Left renal pelvis (tissue), 4 donors: ENCODE data around the gene UGT2B10. TPM values are rescaled to one million over a fixed set of nuclear protein-coding genes. Genes with fewer than 3 reads are reported as not detected.
"Not testable (repeated sequence)": the region's sequence is repeated elsewhere in the genome, so short reads cannot be mapped to it uniquely, and the experiment has no call there.

Source experiments
- DNase-seq, 4 donors: peaks; one replicate each; pipeline ENCODE4 v3.0.0-alpha.2; 2013; ENCODE audit warnings: low read depth in 4 of 4, low spot score in 3 of 4
- polyA plus RNA-seq, 4 donors: library from polyadenylated mRNA; unstranded; fragments of 120-200 nt; gene quantifications; one replicate each; pipeline ENCODE4 v1.2.1, GENCODE V29; 2013; ENCODE audit not compliant: insufficient read length in 4 of 4

Gene UGT2B10
- under 1 TPM; 0.15 to 0.76 (median 0.32) TPM for polyA plus RNA-seq

DNA sequence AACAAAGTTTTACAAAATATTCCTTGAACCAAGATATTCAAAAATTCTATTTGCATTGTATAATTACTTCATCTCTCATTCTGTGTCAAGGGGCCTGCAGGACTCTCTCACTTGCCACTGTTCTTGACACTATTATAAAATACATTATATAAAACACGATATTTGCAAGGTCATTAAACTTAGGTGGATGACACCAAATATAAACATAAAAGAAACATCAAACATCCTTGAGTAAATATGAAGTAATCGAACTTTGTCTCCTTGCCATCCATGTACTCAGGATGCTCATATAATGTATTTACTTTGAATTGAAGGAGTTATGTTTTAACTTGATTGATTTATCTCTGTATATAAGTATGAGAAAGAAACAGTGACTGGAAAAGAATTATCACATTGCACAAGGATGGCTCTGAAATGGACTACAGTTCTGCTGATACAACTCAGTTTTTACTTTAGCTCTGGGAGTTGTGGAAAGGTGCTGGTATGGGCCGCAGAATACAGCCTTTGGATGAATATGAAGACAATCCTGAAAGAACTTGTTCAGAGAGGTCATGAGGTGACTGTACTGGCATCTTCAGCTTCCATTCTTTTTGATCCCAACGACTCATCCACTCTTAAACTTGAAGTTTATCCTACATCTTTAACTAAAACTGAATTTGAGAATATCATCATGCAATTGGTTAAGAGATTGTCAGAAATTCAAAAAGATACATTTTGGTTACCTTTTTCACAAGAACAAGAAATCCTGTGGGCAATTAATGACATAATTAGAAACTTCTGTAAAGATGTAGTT lies at the start of gene UGT2B10:
TSS of gene UGT2B10 (plus strand) at position 378 of the 793 bp plus-strand sequence. CDS start at position 404, 26 bp downstream.
- DNase-seq, result not testable (repeated sequence)

DNA sequence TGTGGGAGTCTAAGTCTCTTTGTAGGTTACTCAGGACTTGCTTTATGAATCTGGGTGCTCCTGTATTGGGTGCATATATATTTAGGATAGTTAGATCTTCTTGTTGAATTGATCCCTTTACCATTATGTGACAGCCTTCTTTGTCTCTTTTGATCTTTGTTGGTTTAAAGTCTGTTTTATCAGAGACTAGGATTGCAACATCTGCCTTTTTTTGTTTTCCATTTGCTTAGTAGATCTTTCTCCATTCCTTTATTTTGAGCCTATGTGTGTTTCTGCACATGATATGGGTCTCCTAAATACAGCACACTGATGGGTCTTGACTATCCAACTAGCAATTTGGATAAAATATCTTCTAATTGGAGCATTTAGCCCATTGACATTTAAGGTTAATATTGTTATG lies 44.0 kb upstream of the UGT2B10 start:
- not testable (repeated sequence) for DNase-seq

DNA sequence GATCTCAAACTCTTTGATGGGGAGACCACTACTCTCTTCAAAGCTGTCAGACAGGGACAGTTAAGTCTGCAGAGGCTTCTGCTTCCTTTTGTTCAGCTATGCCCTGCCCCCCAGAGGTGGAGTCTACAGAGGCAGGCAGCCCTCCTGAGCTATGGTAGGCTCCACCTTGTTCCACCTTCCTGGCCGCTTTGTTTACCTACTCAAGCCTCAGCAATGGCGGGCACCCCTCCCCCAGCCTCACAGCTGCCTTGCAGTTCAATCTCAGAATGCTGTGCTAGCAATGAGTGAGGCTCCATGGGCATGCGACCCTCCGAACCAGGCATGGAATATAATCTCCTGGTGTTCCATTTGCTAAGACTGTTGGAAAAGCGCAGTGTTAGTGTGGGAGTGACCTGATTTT lies 42.1 kb upstream of the UGT2B10 start:
- DNase-seq, result no peak

DNA sequence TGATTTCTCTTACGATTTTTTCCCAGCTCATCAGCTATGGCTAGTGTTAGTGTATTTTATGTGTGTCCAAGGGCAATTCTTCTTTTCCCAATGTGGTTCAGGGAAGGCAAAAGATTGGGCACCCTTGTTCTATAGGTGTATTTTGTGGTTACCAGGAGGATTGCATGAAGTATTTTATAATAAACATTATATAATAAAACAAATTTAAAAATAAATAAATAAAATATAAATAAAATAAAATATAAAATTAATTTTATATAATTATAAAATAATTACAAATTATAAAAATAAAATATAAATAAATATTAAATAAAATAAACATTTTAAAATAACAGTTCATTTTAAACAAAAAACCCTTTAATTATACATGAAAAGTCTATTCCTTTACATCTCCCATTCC lies 35.6 kb upstream of the UGT2B10 start:
- no peak for DNase-seq

DNA sequence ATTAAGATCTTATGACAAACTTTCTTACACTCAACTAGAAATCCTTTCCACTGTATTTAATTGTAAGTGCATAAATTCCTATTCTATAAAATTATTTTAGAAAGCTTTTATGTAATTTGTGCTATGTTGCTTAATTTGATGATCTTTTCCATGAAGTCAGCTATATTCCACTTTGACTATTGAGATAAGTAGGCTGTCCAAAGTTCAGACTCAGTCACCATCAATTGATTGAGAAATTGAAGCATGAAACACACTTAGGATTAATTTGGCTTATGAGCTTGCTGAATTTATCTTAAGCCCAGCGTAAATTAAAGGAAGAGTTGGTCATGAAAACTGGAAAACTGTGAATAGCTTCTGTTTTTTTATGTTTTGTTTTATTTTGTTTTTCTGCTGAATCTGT lies 18.7 kb upstream of the UGT2B10 start:
- no peak for DNase-seq

DNA sequence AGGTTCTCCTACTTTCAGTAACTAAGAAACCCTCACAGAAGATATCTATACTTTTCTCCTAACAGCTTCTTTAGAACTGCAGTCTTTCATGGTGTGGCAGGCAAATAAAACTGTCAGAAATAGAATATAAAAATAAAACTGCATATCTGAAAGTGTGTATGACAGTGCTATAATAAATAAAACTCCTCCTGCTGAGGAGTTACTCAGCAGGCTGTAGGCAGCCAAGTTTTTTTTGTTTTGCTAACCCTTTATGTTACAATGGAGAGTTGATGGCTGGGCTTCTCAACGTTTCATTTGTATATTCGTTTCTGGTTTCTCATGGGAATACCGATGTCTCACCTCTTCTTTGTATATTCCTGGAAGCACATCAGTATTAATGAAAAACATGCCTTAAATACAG lies 18.2 kb upstream of the UGT2B10 start:
- DNase-seq, result no peak

DNA sequence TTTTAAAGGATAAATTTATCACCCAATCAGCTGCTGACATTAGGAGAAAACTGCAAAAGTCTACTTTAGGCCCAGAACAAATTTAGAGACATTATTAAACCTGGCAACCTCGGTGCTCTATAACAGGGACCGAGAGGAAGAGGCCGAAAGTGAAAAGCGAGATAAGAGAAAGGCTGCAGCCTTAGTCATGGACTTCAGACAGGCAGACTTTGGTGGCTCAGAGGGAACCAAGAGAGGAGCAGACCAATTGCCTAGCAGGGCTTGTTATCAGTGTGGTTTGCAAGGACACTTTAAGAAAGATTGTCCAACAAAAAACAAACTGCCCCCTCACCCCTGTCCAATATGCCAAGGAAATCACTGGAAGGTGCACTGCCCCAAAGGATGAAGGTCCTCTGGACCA lies 12.8 kb upstream of the UGT2B10 start:
- no peak for DNase-seq

DNA sequence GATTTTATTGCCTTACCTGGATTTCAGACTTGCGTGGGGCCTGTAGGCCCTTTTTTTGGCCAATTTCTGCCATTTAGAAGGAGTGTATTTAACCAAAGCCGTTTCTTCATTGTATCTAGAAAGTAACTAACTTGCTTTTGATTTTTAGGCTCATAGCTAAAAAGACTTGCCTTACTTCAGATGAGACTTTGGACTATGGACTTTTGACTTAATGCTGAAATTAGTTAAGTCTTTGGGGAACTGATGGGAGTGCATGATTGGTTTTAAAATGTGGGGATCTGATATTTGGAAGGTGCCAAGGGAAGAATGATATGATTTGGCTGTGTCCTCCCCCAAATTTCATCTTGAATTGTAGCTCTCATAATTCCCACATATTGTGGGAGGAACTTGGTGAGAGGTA lies 7.7 kb upstream of the UGT2B10 start:
- DNase-seq, result no peak

DNA sequence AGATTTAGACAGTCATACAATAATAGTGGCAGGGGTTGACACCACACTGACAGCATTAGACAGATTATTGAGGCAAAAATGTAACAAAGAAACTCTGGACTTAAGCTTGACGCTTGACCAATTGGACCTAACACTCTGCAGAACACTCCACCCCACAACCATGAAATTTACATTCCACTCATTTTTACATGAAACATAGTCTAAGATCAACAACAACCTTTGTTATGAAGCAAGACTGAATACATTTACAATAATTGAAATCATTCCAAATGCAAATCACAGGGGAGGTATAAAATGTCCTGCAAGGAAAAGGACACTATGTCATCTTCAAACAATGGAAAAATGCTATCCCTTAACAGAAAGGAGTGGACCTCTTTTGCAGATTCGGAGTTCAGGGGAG lies 4.9 kb upstream of the UGT2B10 start:
- DNase-seq, result no peak

DNA sequence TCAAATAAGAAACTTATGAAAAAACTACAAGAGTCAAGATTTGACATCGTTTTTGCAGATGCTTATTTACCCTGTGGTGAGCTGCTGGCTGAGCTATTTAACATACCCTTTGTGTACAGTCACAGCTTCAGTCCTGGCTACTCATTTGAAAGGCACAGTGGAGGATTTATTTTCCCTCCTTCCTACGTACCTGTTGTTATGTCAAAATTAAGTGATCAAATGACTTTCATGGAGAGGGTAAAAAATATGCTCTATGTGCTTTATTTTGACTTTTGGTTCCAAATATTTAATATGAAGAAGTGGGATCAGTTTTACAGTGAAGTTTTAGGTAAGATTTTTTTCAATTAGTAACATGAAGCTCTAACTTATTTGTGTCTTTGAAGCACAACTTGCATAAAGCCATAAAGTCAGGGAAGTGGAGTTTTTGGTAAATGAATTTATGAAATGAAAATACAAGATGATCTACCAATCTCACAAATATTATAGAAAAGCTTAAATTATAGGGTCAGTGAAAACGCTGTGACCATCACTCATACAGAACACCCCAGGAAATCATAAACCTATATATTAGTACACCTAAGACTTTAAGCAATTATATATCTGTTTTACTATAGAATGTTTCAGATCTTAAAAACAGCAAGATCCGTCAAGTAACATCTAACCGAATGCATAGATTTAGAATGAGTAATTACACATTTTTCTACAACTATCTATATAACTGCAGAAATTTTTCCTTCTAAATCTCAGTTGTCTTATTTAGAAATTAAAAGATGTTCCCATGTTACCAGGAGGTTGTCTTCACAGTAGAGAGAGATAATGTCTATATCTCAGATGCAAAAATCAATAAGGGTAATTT lies 844 bp downstream of the UGT2B10 start:
- not testable (repeated sequence) for DNase-seq

DNA sequence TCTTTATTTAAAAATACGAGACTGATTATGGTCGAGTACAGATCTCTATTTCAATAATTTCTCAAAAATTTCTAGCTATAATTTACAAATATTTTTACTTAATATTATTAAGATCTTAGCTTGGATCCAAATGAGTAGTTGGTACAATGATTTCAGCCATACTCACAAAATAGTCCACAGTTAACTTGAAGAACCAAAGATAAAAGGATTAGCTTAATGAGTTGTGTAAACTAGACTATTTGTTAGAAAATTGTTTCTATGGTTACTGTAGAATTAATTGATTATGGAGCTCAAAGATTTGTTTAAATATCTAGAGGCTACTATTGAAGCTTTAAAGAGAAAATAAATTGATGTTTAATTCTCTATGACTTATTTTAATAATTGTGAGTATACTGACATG lies 1.6 kb downstream of the UGT2B10 start:
- no peak for DNase-seq

DNA sequence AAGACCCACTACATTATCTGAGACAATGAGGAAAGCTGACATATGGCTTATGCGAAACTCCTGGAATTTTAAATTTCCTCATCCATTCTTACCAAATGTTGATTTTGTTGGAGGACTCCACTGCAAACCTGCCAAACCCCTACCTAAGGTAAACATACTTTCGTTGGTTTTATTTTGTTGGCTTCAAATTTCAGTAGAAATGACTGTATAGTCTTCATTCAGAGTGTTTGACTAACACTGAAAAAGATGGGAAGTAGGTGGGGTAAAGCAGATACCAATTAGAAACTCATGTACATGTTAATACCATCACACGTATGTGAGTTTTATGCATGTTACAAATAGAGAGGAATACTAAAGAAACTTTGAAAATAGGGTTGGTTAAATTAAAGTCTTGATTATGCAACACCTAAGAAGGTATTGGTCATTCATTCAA lies 2.3 kb downstream of the UGT2B10 start:
- DNase-seq, result not testable (repeated sequence)

DNA sequence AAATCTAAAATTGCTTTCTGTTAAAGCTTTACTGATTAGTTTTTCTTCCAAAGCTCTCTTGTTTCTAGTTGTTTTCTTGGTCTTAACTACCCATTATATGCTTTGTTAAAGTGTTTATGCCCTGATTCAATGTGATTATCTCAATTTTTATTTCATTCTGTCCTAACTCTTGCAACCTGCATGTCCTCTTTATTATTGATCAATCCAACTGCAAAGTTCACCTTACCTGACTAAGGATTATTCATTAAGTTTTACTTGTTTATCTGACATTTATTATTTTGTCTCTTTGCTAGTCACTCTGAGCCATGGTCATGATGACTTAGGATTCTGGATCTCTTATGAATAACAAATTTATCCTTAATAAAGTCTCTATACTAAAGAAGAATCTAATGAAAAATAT lies 15.8 kb downstream of the UGT2B10 start:
- no peak for DNase-seq

DNA sequence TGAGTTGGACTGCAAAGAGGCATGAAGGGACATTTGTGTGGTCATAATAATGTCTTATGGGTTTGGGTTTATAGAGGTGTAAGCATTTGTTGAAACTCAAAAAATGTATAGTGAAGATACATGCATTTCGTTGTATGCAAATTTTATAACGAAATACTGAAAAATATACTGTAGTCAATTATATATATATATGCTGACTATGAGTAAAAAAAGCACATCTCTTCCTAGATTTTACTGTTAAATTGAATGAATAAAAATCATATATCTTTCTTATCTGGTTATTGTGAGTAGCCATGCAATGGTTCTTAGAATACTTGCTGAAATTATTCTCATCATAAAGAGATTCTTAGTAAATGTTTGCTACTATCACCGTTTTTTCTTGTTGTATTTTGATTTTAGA lies 34.5 kb downstream of the UGT2B10 start:
- DNase-seq, result no peak

DNA sequence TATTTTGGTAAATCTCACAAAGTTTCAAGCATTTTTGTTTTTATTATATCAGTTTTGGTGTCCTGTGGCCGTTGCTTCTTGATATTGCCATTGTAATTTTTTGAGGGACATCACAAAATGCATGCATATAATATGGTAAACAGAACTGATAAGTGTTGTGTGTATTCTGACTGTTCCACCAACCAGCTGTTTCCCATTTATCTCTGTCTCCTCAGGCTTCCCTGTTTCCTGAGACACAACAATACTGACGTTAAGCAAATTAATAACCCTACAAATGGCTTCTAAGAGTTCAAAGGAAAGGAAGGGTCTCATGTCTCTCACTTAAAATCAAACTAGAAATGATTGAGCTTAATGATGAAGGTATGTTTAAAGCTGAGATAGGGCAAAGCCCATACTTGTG lies 40.0 kb downstream of the UGT2B10 start:
- no peak for DNase-seq

DNA sequence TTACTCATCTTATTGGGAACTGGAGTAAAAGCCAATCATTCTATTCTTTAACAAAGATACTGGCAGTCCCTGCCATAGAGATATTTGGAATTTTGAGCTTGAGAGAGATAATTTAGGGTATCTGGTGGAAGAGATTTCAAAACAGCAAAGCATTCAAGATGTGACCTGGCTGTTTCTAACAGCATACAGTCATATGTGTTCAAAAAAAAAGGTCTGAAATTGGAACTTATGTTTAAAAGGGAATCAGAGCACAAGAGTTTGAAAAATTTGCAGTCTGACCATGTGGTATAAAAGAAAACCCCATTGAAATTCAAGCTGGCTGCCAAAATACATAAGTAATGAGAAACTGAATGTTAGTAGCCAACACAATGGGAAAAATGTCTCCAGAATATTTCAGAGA lies 42.2 kb downstream of the UGT2B10 start:
- no peak for DNase-seq

DNA sequence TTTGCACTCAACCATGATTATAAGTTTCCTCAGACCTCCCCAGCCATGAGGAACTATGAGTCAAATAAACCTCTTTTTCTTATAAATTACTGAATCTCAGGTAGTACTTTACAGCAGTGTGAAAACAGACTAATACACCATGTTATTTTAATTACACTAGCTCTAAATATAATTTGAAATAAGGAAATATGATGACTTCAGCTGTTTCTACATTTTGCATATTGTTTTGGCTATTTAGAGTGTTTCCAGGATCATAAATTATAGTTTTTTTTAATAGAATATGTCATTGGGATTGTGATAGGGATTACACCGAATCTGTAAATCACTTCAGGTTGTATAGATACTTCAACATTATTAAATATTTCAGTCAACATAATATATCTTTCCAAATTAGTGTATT lies 43.9 kb downstream of the UGT2B10 start:
- DNase-seq, result no peak

DNA sequence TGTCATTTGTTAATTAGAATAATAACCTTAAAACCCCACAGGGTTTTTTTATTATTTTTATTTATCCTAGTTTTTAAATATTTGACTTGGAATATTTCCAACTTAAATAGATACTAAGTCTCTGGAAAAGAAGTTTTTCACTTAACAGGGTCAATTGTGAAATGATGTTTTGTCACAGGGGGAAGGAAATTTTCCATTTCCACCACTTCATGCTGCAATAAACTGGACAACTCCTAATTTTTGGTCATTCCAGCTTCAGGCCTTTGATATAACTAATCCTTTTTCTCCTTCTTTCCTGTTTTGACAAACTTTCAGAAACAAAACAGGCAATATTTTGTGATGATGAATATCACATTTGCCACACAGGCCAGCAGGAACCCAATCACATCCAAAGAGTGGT lies 45.3 kb downstream of the UGT2B10 start:
- no peak for DNase-seq

DNA sequence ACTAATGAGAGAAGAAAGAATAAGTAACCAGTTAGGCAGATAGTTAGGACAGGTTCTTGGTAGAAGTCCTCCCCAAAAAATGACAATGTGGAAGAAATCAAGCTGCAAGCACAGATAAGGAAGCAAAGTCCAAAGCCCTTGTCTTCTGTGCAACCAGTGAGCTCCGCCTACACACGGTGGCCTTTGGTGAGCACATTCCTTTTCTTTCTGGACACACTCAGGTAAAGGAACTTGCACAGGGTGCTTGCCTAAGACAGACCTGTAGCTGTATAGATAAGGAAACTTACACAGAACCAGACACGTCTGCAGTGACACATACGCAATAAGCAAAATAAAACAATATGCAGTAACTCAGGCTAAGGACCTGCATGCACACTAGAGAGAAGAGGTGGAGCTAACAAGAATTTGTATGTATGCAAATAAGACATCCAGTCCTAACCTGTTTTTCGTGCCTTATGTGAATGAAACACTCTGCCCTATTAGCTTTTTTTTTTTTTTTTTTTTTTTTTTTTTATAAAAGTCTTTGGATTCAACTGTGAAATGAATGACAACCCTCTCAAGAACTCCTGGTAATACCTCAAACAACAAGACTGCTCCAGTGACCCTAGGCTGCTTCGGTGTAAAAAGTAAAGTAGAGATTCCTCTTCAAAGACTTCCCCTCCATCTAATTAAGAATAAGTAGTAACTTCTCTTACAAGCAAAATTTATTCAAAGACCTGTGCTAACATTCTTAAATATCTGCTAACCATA lies 48.8 kb downstream of the UGT2B10 start:
- no peak for DNase-seq

DNA sequence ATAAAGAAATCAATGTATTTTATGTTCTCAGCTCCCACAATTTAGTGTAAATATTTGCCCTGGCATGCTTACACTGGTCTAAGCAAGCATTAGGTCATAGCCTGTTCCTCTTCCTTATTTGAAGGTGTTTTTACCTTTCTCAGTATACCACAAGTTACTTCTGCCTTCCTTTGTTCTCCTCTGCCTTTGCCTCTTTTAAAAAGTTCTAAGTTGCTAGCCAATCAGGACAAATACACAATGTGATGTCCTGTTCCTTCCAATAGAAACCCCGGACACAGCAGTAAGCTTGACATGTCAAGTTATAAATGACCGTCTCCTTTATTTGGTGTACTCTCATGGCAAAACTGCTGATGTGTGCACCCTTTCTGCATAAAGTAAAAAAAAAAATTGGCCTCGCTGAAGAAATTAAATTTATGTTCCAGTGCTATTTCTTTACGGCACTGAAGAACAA lies 49.4 kb downstream of the UGT2B10 start:
- no peak for DNase-seq

DNA sequence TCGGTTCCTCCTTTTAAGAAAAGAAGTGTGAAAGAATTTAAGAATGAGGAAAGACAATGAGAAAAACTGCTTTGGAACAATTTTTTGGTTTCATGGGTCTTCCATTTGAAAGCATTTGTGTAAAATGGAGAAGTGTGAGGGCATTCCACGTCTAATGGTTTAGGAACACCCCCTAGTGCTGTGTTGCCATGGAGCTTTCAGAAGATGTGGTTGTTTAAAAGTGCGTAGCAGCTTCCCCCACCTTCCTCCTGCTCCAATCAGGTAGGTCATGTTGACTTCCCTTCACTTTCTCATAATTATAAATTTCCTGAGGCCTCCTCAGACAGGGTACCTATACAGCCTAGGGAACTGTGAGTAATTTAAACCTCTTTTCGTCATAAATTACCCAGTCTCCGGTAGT lies 50.0 kb downstream of the UGT2B10 start:
- DNase-seq, result no peak
